ENCODE data around the gene SYNE4.

DNA sequence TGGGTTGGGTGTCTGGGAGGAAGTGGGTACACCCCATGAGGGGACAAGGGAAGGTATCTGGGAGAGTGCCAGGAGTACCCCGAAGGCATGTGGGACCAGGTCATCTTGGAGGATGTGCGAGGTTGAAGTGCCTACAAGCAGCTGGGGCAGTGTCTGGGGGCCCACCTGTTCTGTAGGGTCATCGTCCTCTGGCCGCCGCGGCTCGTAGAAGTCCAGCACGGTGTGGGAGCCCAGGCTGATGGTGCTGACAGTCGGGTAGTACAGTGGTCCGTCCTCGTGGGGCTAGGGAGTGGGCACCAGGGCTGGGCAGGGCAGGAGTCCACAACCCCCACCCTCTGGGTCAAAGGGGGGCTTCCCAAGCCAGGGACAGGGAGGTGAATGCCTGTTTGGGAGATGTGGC lies 1.8 kb upstream of the SYNE4 start:
- TF ChIP-seq, protein P1, sequence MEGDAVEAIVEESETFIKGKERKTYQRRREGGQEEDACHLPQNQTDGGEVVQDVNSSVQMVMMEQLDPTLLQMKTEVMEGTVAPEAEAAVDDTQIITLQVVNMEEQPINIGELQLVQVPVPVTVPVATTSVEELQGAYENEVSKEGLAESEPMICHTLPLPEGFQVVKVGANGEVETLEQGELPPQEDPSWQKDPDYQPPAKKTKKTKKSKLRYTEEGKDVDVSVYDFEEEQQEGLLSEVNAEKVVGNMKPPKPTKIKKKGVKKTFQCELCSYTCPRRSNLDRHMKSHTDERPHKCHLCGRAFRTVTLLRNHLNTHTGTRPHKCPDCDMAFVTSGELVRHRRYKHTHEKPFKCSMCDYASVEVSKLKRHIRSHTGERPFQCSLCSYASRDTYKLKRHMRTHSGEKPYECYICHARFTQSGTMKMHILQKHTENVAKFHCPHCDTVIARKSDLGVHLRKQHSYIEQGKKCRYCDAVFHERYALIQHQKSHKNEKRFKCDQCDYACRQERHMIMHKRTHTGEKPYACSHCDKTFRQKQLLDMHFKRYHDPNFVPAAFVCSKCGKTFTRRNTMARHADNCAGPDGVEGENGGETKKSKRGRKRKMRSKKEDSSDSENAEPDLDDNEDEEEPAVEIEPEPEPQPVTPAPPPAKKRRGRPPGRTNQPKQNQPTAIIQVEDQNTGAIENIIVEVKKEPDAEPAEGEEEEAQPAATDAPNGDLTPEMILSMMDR (conservative IDR thresholded peaks at IDR 0.05; ENCODE audit: low read depth, low read length), result no peak
- TF ChIP-seq POLR2A (IDR thresholded peaks at IDR 0.05; ENCODE audit: low read depth, low read length), result no peak
- TF ChIP-seq FOS (IDR thresholded peaks at IDR 0.05; ENCODE audit: low read depth, low read length), result no peak
- TF ChIP-seq RFX5 (IDR thresholded peaks at IDR 0.05; ENCODE audit: low read depth, low read length), result no peak
- no peak for TF ChIP-seq MAZ (IDR thresholded peaks at IDR 0.05; ENCODE audit: borderline replicate concordance, low read depth, low read length)
- no peak for TF ChIP-seq RAD21 (IDR thresholded peaks at IDR 0.05; ENCODE audit: low read length)
- TF ChIP-seq ELK1 (IDR thresholded peaks at IDR 0.05; ENCODE audit: borderline replicate concordance, low read depth, low read length), result no peak
- TF ChIP-seq MXI1 (IDR thresholded peaks at IDR 0.05; ENCODE audit: borderline replicate concordance, low read depth, low read length), result no peak
- no peak for TF ChIP-seq CHD1 (IDR thresholded peaks at IDR 0.05; ENCODE audit: low read depth, low read length)
- no peak for TF ChIP-seq CEBPB (IDR thresholded peaks at IDR 0.05; ENCODE audit: low read depth, low read length)
- TF ChIP-seq SMC3 (IDR thresholded peaks at IDR 0.05; ENCODE audit: low read depth, low read length), result no peak
